CD14-positive monocyte (primary cell): ENCODE results near the gene PPEF1. TPM values are rescaled to one million over a fixed set of nuclear protein-coding genes. Genes with fewer than 3 reads are reported as not detected.

ENCODE experiments used
- DNase-seq, 3 donors: peaks; one replicate each; pipeline ENCODE4 v3.0.0-alpha.2; 2011 to 2022
- H2AFZ ChIP-seq: 2 replicates; pipeline ENCODE4 v1.6.0; 2012; ENCODE audit warnings: mild to moderate bottlenecking, low read depth, low read length, inconsistent platforms; ENCODE audit not compliant: insufficient read depth, poor library complexity, severe bottlenecking
- H3K27ac ChIP-seq, 2 donors: 1 replicate in 1 of 2; 2 replicates in 1 of 2; pipeline ENCODE4 v1.5.1; 2012 to 2013; ENCODE audit warnings: low read length in 2 of 2, control low read depth in 1 of 2, inconsistent platforms in 1 of 2, low read depth in 1 of 2, mild to moderate bottlenecking in 1 of 2
- H3K27me3 ChIP-seq, 2 donors: one replicate each; pipeline versions ENCODE4 v1.6.0 to v1.6.1; 2011 to 2013; ENCODE audit warnings: low read length in 2 of 2; ENCODE audit not compliant: control insufficient read depth in 2 of 2, insufficient read depth in 2 of 2
- H3K36me3 ChIP-seq, 2 donors: replicated peaks in 1 of 2; 1 replicate in 1 of 2; 2 replicates in 1 of 2; pipeline versions ENCODE4 v1.5.1 to v1.6.1; 2012 to 2013; ENCODE audit warnings: low read length in 2 of 2, control low read depth in 1 of 2, inconsistent platforms in 1 of 2, mild to moderate bottlenecking in 1 of 2; ENCODE audit not compliant: insufficient read depth in 2 of 2, control insufficient read depth in 1 of 2
- H3K4me1 ChIP-seq, 2 donors: 1 replicate in 1 of 2; 2 replicates in 1 of 2; pipeline versions ENCODE4 v1.5.1 to v1.6.1; 2012 to 2013; ENCODE audit warnings: low read length in 2 of 2, control low read depth in 1 of 2, inconsistent platforms in 1 of 2, mild to moderate bottlenecking in 1 of 2, moderate library complexity in 1 of 2; ENCODE audit not compliant: insufficient read depth in 2 of 2, control insufficient read depth in 1 of 2
- H3K4me2 ChIP-seq: replicated peaks from 2 replicates; pipeline ENCODE3; 2012; ENCODE audit warnings: low read length, moderate library complexity, mild to moderate bottlenecking; ENCODE audit not compliant: poor library complexity, severe bottlenecking; ENCODE audit errors: extremely low read depth
- H3K4me3 ChIP-seq, 3 experiments: fragments of 200-600 bp in 1 of 3; sonication (generic) in 1 of 3; replicated peaks in 1 of 3; 1 replicate in 2 of 3; 2 replicates in 1 of 3; pipeline ENCODE4 v1.5.1; 2011 to 2013; ENCODE audit warnings: low read length in 3 of 3, mild to moderate bottlenecking in 3 of 3, control low read depth in 2 of 3, low read depth in 2 of 3, inconsistent platforms in 1 of 3, moderate library complexity in 1 of 3
- H3K79me2 ChIP-seq: 2 replicates; pipeline ENCODE4 v1.6.0; 2012; ENCODE audit warnings: mild to moderate bottlenecking, control low read depth, inconsistent platforms, low read length, moderate library complexity; ENCODE audit not compliant: insufficient read depth
- H3K9ac ChIP-seq: 2 replicates; pipeline ENCODE4 v1.6.0; 2017; ENCODE audit warnings: low read length, mild to moderate bottlenecking; ENCODE audit not compliant: insufficient read depth, poor library complexity, severe bottlenecking
- H3K9me3 ChIP-seq, 2 donors: replicated peaks in 1 of 2; 1 replicate in 1 of 2; 2 replicates in 1 of 2; pipeline versions ENCODE4 v1.5.1 to v1.6.1; 2012 to 2013; ENCODE audit warnings: low read length in 2 of 2, control low read depth in 1 of 2; ENCODE audit not compliant: control insufficient read depth in 1 of 2, insufficient read depth in 1 of 2
- H4K20me1 ChIP-seq: 2 replicates; pipeline ENCODE4 v1.6.0; 2012; ENCODE audit warnings: mild to moderate bottlenecking, low read length, control low read depth, moderate library complexity; ENCODE audit not compliant: insufficient read depth
- H3K27ac Mint-ChIP-seq, 7 donors: one replicate each; pipeline ENCODE4 v1.8.0; 2020; ENCODE audit warnings: mild to moderate bottlenecking in 7 of 7, mixed read lengths in 7 of 7, moderate library complexity in 6 of 7, inconsistent platforms in 2 of 7
- H3K27me3 Mint-ChIP-seq, 3 donors: one replicate each; pipeline ENCODE4 v1.8.0; 2021 to 2022; ENCODE audit warnings: low read depth in 3 of 3, mild to moderate bottlenecking in 3 of 3, mixed read lengths in 3 of 3, moderate library complexity in 3 of 3, inconsistent platforms in 1 of 3
- H3K36me3 Mint-ChIP-seq, 2 donors: one replicate each; pipeline ENCODE4 v1.8.0; 2020; ENCODE audit warnings: mixed read lengths in 2 of 2, inconsistent platforms in 1 of 2, mild to moderate bottlenecking in 1 of 2
- H3K4me1 Mint-ChIP-seq: one replicate; pipeline ENCODE4 v1.8.0; 2020; ENCODE audit warnings: mild to moderate bottlenecking, mixed read lengths
- H3K4me3 Mint-ChIP-seq, 2 donors: one replicate each; pipeline ENCODE4 v1.8.0; 2020; ENCODE audit warnings: mild to moderate bottlenecking in 2 of 2, mixed read lengths in 2 of 2, moderate library complexity in 1 of 2
- H3K9me3 Mint-ChIP-seq, 7 donors: one replicate each; pipeline ENCODE4 v1.8.0; 2020 to 2022; ENCODE audit warnings: mixed read lengths in 7 of 7, mild to moderate bottlenecking in 6 of 7, moderate library complexity in 6 of 7, inconsistent platforms in 2 of 7
- WGBS: methylation state at CpG from one replicate; pipeline ENCODE4 v1.1.5; 2013; ENCODE audit warnings: missing lambda C conversion rate; ENCODE audit not compliant: insufficient coverage; 5-methylcytosine and 5-hydroxymethylcytosine counted together
- intact Hi-C, 2 donors: fragments of 100-400 bp; cut with micrococcal nuclease; formaldehyde crosslinking; loops; one replicate each; pipeline versions ENCODE4 v1.15.0 to v1.15.1; 2023
- polyA plus RNA-seq, 3 donors: library from polyadenylated mRNA; depleted of rRNA in 1 of 3; unstranded in 2 of 3; stranded (reverse) in 1 of 3; fragments of 300-500 nt in 2 of 3; fragments of >200 nt in 1 of 3; fragmentation: Illumina TruSeq in 2 of 3; gene quantifications; 1 replicate in 2 of 3; 2 replicates in 1 of 3; pipeline ENCODE4 v1.2.3, GENCODE V29; 2012 to 2021
- TF ChIP-seq, protein P1 (sequence below): fragments of 200-600 bp; IDR thresholded peaks from one replicate; pipeline ENCODE4 v1.8.0; 2022; ENCODE audit warnings: antibody characterized with exemption, mild to moderate bottlenecking

PPEF1 gene
- polyA plus RNA-seq, 3 donors, result 0.26 to 0.32 TPM; not detected in 1

DNA sequence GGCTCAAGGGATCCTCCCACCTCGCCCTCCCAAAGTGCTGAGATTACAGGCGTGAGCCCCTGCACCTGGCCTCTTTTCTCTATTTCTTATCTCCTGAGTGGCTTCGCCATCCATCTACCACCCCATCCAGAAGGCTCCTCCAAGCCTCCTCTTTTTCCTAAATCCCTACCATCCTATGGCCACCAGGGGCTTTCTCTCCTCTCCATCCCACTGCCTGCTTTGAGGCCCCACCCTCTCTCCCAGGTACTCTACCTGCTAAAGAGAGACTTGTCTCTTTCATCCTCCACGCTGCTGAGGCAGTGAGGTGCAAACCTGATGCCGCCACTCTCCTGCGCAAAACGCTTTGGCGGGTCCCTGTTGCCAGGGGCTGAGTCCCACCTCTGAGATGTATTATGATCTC, 42.5 kb upstream of the PPEF1 start:
- Histone ChIP-seq H3K4me2 (no peak overlapping the region), H3K36me3 (no peaks in the 10 kb centered on the region), H3K79me2 (no peaks in the 10 kb centered on the region), H3K9me3 (no peaks in the 10 kb centered on the region), H3K4me1 (peaks cover 30 to 32% of the 10 kb centered on the region in 2 donors), H3K27ac (no peak overlapping the region), H3K4me3 (no peak overlapping the region), H2AFZ (no peak overlapping the region), H4K20me1 (no peaks in the 10 kb centered on the region), H3K9ac (no peak overlapping the region), H3K27me3 (no peaks in the 10 kb centered on the region)
- intact Hi-C loops, result no loop called here
- Mint-ChIP-seq H3K36me3 (no peaks in the 10 kb centered on the region), H3K9me3 (peaks cover 0 to 13% (median 4%) of the 10 kb centered on the region in 7 donors), H3K4me3 (no peak overlapping the region), H3K27me3 (peaks cover 0 to 2% (median 2%) of the 10 kb centered on the region in 3 donors), H3K4me1 (peaks cover 24% of the 10 kb centered on the region), H3K27ac (no peak overlapping the region)
- no CpG with 5 or more reads among the region's 8 CpGs for WGBS
- TF ChIP-seq, protein P1, sequence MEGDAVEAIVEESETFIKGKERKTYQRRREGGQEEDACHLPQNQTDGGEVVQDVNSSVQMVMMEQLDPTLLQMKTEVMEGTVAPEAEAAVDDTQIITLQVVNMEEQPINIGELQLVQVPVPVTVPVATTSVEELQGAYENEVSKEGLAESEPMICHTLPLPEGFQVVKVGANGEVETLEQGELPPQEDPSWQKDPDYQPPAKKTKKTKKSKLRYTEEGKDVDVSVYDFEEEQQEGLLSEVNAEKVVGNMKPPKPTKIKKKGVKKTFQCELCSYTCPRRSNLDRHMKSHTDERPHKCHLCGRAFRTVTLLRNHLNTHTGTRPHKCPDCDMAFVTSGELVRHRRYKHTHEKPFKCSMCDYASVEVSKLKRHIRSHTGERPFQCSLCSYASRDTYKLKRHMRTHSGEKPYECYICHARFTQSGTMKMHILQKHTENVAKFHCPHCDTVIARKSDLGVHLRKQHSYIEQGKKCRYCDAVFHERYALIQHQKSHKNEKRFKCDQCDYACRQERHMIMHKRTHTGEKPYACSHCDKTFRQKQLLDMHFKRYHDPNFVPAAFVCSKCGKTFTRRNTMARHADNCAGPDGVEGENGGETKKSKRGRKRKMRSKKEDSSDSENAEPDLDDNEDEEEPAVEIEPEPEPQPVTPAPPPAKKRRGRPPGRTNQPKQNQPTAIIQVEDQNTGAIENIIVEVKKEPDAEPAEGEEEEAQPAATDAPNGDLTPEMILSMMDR, result no peak
- no peak for DNase-seq

DNA sequence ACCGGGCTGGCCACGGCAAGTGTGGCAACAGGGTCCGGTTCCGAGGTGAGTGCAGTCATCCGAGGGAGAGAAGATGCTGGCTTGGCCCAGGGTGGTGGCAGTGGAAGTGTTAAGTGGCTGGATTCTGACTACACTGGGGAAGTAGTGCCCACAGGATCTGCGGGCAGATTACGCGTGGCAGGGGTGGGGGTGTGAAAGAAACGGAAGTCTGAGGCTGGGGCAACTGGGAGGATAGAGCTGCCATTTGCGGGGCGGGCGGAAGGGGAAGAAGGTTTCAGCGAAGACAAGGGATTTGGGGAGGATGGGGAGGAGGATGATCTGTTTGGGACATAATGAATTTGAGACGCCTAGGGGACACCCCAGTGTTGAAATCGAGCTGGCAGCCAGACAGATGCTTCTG, 40.8 kb upstream of the PPEF1 start:
- Histone ChIP-seq H2AFZ (peak overlapping the region; percentile 21), H3K27me3 (no peaks in the 10 kb centered on the region), H3K4me2 (peak overlapping the region; percentile 34), H4K20me1 (no peaks in the 10 kb centered on the region), H3K4me3 (peak overlapping the region in 1 of 3 experiments; percentile 14), H3K9me3 (no peaks in the 10 kb centered on the region), H3K36me3 (no peaks in the 10 kb centered on the region), H3K79me2 (no peaks in the 10 kb centered on the region), H3K9ac (peak overlapping the region; percentile 36), H3K27ac (peak overlapping the region; percentile 86 to 94), H3K4me1 (peaks cover 30 to 32% of the 10 kb centered on the region in 2 donors)
- Mint-ChIP-seq H3K27ac (peak overlapping the region; percentile 90 to 96 (median 94)), H3K27me3 (peaks cover 0 to 2% (median 2%) of the 10 kb centered on the region in 3 donors), H3K9me3 (peaks cover 0 to 13% (median 2%) of the 10 kb centered on the region in 7 donors), H3K36me3 (no peaks in the 10 kb centered on the region), H3K4me1 (peaks cover 24% of the 10 kb centered on the region), H3K4me3 (peak overlapping the region in 1 of 2 donors; percentile 16)
- peak; percentile 66 to 78 (median 71) for DNase-seq
- WGBS, result 18% methylated on average over 11 of the region's 15 CpGs
- intact Hi-C loops, result no loop called here
- TF ChIP-seq, protein P1, result no peak
